ENCODE measurements around the gene PHF11.

The PHF11 gene

GRCh38 chr13:49495783-49496762, at the start of gene PHF11:
TSS of gene PHF11 (plus strand) at chr13:49495953. CDS start at chr13:49496002, 49 bp downstream.
- H3K4me1 ChIP-seq (ENCODE audit: control insufficient read depth, insufficient read depth, low read length), result no peaks in the 10 kb centered on the region
- H3K4me3 ChIP-seq (ENCODE audit: low read depth, low read length), result peak within 1 kb of the TSS; percentile 75
- no peaks in the 10 kb centered on the region for H3K27me3 ChIP-seq (ENCODE audit: control insufficient read depth, insufficient read depth, low read length)
- no peaks in the 10 kb centered on the region for H3K9me3 ChIP-seq (ENCODE audit: control insufficient read depth, insufficient read depth, low read length)
- peak within 1 kb of the TSS; percentile 62 for H3K9ac ChIP-seq (ENCODE audit: low read depth, low read length)
- H3K36me3 ChIP-seq (ENCODE audit: control insufficient read depth, insufficient read depth, low read length), result no peaks in the 10 kb centered on the region

GRCh38 chr13:49446473-49446872, 49.3 kb upstream of the PHF11 start:
- Histone ChIP-seq H3K4me1 (ENCODE audit: control insufficient read depth, insufficient read depth, low read length) (no peaks in the 10 kb centered on the region), H3K27me3 (ENCODE audit: control insufficient read depth, insufficient read depth, low read length) (no peaks in the 10 kb centered on the region), H3K36me3 (ENCODE audit: control insufficient read depth, insufficient read depth, low read length) (no peaks in the 10 kb centered on the region), H3K9me3 (ENCODE audit: control insufficient read depth, insufficient read depth, low read length) (no peaks in the 10 kb centered on the region), H3K9ac (ENCODE audit: low read depth, low read length) (no peak overlapping the region), H3K4me3 (ENCODE audit: low read depth, low read length) (no peak overlapping the region)

- Histone ChIP-seq H3K4me1 (ENCODE audit: control insufficient read depth, insufficient read depth, low read length) (no peaks in the 10 kb centered on the region), H3K27me3 (ENCODE audit: control insufficient read depth, insufficient read depth, low read length) (no peaks in the 10 kb centered on the region), H3K9me3 (ENCODE audit: control insufficient read depth, insufficient read depth, low read length) (no peaks in the 10 kb centered on the region), H3K36me3 (ENCODE audit: control insufficient read depth, insufficient read depth, low read length) (no peaks in the 10 kb centered on the region), H3K9ac (ENCODE audit: low read depth, low read length) (no peak overlapping the region), H3K4me3 (ENCODE audit: low read depth, low read length) (no peak overlapping the region)
Measured at GRCh38 chr13:49448753-49449152, 47.0 kb upstream of the PHF11 start.

- Histone ChIP-seq H3K4me1 (ENCODE audit: control insufficient read depth, insufficient read depth, low read length) (no peaks in the 10 kb centered on the region), H3K4me3 (ENCODE audit: low read depth, low read length) (no peak overlapping the region)
Measured at GRCh38 chr13:49450105-49450819, 45.5 kb upstream of the PHF11 start.

GRCh38 chr13:49452725-49453457, 42.9 kb upstream of the PHF11 start:
- Histone ChIP-seq H3K36me3 (ENCODE audit: control insufficient read depth, insufficient read depth, low read length) (no peaks in the 10 kb centered on the region), H3K4me1 (ENCODE audit: control insufficient read depth, insufficient read depth, low read length) (no peaks in the 10 kb centered on the region)

More at GRCh38 chr13:49450105-49450819, 45.5 kb upstream of the PHF11 start:
- H3K9ac ChIP-seq (ENCODE audit: low read depth, low read length), result no peak overlapping the region
- no peaks in the 10 kb centered on the region for H3K9me3 ChIP-seq (ENCODE audit: control insufficient read depth, insufficient read depth, low read length)
- H3K27me3 ChIP-seq (ENCODE audit: control insufficient read depth, insufficient read depth, low read length), result no peaks in the 10 kb centered on the region
- no peaks in the 10 kb centered on the region for H3K36me3 ChIP-seq (ENCODE audit: control insufficient read depth, insufficient read depth, low read length)

GRCh38 chr13:49453465-49453864, 42.3 kb upstream of the PHF11 start:
- no peaks in the 10 kb centered on the region for H3K27me3 ChIP-seq (ENCODE audit: control insufficient read depth, insufficient read depth, low read length)
- no peaks in the 10 kb centered on the region for H3K4me1 ChIP-seq (ENCODE audit: control insufficient read depth, insufficient read depth, low read length)
- H3K9me3 ChIP-seq (ENCODE audit: control insufficient read depth, insufficient read depth, low read length), result no peaks in the 10 kb centered on the region
- no peaks in the 10 kb centered on the region for H3K36me3 ChIP-seq (ENCODE audit: control insufficient read depth, insufficient read depth, low read length)
- no peak overlapping the region for H3K9ac ChIP-seq (ENCODE audit: low read depth, low read length)
- no peak overlapping the region for H3K4me3 ChIP-seq (ENCODE audit: low read depth, low read length)

More at GRCh38 chr13:49452725-49453457, 42.9 kb upstream of the PHF11 start:
- Histone ChIP-seq H3K9me3 (ENCODE audit: control insufficient read depth, insufficient read depth, low read length) (no peaks in the 10 kb centered on the region), H3K27me3 (ENCODE audit: control insufficient read depth, insufficient read depth, low read length) (no peaks in the 10 kb centered on the region), H3K4me3 (ENCODE audit: low read depth, low read length) (no peak overlapping the region), H3K9ac (ENCODE audit: low read depth, low read length) (no peak overlapping the region)

GRCh38 chr13:49454388-49455006, 41.3 kb upstream of the PHF11 start:
- Histone ChIP-seq H3K4me1 (ENCODE audit: control insufficient read depth, insufficient read depth, low read length) (no peaks in the 10 kb centered on the region), H3K9ac (ENCODE audit: low read depth, low read length) (no peak overlapping the region), H3K27me3 (ENCODE audit: control insufficient read depth, insufficient read depth, low read length) (no peaks in the 10 kb centered on the region), H3K9me3 (ENCODE audit: control insufficient read depth, insufficient read depth, low read length) (no peaks in the 10 kb centered on the region), H3K36me3 (ENCODE audit: control insufficient read depth, insufficient read depth, low read length) (no peaks in the 10 kb centered on the region), H3K4me3 (ENCODE audit: low read depth, low read length) (no peak overlapping the region)

- no peak overlapping the region for H3K4me3 ChIP-seq (ENCODE audit: low read depth, low read length)
- H3K27me3 ChIP-seq (ENCODE audit: control insufficient read depth, insufficient read depth, low read length), result no peaks in the 10 kb centered on the region
- H3K36me3 ChIP-seq (ENCODE audit: control insufficient read depth, insufficient read depth, low read length), result no peaks in the 10 kb centered on the region
- no peak overlapping the region for H3K9ac ChIP-seq (ENCODE audit: low read depth, low read length)
- no peaks in the 10 kb centered on the region for H3K4me1 ChIP-seq (ENCODE audit: control insufficient read depth, insufficient read depth, low read length)
- H3K9me3 ChIP-seq (ENCODE audit: control insufficient read depth, insufficient read depth, low read length), result no peaks in the 10 kb centered on the region
Measured at GRCh38 chr13:49455007-49455398, 40.8 kb upstream of the PHF11 start.

- Histone ChIP-seq H3K4me1 (ENCODE audit: control insufficient read depth, insufficient read depth, low read length) (no peaks in the 10 kb centered on the region), H3K36me3 (ENCODE audit: control insufficient read depth, insufficient read depth, low read length) (no peaks in the 10 kb centered on the region), H3K9ac (ENCODE audit: low read depth, low read length) (no peak overlapping the region), H3K4me3 (ENCODE audit: low read depth, low read length) (no peak overlapping the region), H3K9me3 (ENCODE audit: control insufficient read depth, insufficient read depth, low read length) (no peaks in the 10 kb centered on the region), H3K27me3 (ENCODE audit: control insufficient read depth, insufficient read depth, low read length) (no peaks in the 10 kb centered on the region)
Measured at GRCh38 chr13:49456156-49456555, 39.6 kb upstream of the PHF11 start.

- Histone ChIP-seq H3K4me3 (ENCODE audit: low read depth, low read length) (no peak overlapping the region), H3K4me1 (ENCODE audit: control insufficient read depth, insufficient read depth, low read length) (no peaks in the 10 kb centered on the region), H3K36me3 (ENCODE audit: control insufficient read depth, insufficient read depth, low read length) (no peaks in the 10 kb centered on the region), H3K9me3 (ENCODE audit: control insufficient read depth, insufficient read depth, low read length) (peaks cover 6% of the 10 kb centered on the region), H3K27me3 (ENCODE audit: control insufficient read depth, insufficient read depth, low read length) (no peaks in the 10 kb centered on the region), H3K9ac (ENCODE audit: low read depth, low read length) (no peak overlapping the region)
Measured at GRCh38 chr13:49457221-49457620, 38.5 kb upstream of the PHF11 start.

- Histone ChIP-seq H3K4me1 (ENCODE audit: control insufficient read depth, insufficient read depth, low read length) (no peaks in the 10 kb centered on the region), H3K27me3 (ENCODE audit: control insufficient read depth, insufficient read depth, low read length) (no peaks in the 10 kb centered on the region), H3K9me3 (ENCODE audit: control insufficient read depth, insufficient read depth, low read length) (peaks cover 6% of the 10 kb centered on the region), H3K36me3 (ENCODE audit: control insufficient read depth, insufficient read depth, low read length) (no peaks in the 10 kb centered on the region), H3K4me3 (ENCODE audit: low read depth, low read length) (no peak overlapping the region), H3K9ac (ENCODE audit: low read depth, low read length) (no peak overlapping the region)
Measured at GRCh38 chr13:49459580-49459979, 36.2 kb upstream of the PHF11 start.

All from iPS-15b (cell line).